Fibroblast of pulmonary artery (primary cell): ENCODE measurements around the gene LRRC27.

Source experiments
- DNase-seq: peaks from one replicate; pipeline ENCODE4 v3.0.0-alpha.2; 2010; ENCODE audit warnings: low read depth
- H3K4me3 ChIP-seq: replicated peaks from 2 replicates; pipeline ENCODE4 v1.5.1; 2011; ENCODE audit warnings: low read depth, mild to moderate bottlenecking, control low read depth, low read length, moderate library complexity
- CTCF ChIP-seq: IDR thresholded peaks from 2 replicates; pipeline ENCODE4 v1.5.1; 2011; ENCODE audit warnings: mild to moderate bottlenecking, control low read depth, low read length, inconsistent platforms; ENCODE audit errors: missing control alignments

Gene LRRC27

GRCh38 chr10:132359305-132360040 is 27.5 kb downstream of the LRRC27 start:
- H3K4me3 ChIP-seq: no peak overlapping the region
- TF ChIP-seq CTCF: no peak
- no peak for DNase-seq

- no peak overlapping the region for H3K4me3 ChIP-seq
- DNase-seq: no peak
- TF ChIP-seq CTCF: peak; percentile 53
These were observed 28.9 kb downstream of the LRRC27 start for GRCh38 chr10:132360766-132361447.

GRCh38 chr10:132361581-132362101 is 29.6 kb downstream of the LRRC27 start:
- TF ChIP-seq CTCF: no peak
- no peak overlapping the region for H3K4me3 ChIP-seq
- no peak for DNase-seq

GRCh38 chr10:132362151-132362611 is 30.2 kb downstream of the LRRC27 start:
- no peak for DNase-seq
- H3K4me3 ChIP-seq: no peak overlapping the region
- no peak for TF ChIP-seq CTCF

- no peak for TF ChIP-seq CTCF
- DNase-seq: no peak
- H3K4me3 ChIP-seq: no peak overlapping the region
These were observed 31.4 kb downstream of the LRRC27 start for GRCh38 chr10:132363376-132363775.

GRCh38 chr10:132363921-132364593 is 32.1 kb downstream of the LRRC27 start:
- TF ChIP-seq CTCF: no peak
- no peak overlapping the region for H3K4me3 ChIP-seq
- DNase-seq: peak; percentile 7
